NCI-H146 (cell line): ENCODE measurements around the gene NELFB.

Experiments
- DNase-seq: peaks from one replicate; lab custom pipeline; 2025; lab: John Stamatoyannopoulos, UW

NELFB gene

DNA sequence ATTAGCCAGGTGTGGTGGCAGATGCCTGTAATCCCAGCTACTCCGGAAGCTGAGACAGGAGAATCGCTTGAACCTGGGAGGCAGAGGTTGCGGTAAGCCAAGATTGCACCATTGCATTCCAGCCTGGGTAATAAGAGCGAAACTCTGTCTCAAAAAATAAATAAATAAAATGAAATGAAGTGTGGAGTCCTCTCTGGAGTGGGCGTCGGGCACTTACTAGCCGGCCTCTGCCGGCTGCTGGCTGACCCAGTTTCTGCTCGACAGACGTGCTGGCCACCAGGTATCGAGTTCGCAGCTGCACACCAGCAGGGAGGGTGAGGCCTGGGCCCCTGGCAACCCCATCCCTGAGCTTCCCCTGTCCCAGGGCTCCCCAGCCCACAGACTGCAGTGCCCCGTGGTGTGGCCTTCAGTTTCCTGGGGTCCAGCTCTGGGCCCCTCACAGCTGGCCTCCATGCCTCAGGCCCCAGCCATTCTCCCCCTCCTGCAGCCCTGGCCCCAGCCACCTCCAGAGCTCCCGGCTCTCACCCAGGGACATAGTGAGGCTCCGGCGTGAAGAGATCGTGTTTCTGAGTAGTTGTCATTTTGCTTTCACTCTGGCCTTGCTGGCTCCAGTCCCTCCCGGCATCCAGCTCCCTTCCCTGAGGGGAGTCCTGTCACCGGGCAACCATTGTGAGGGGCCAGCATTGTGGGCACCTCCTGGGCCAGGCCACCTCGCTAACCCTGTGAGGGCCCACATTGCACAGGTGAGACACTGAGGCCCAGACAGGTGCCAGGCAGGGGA, 7.8 kb upstream of the NELFB start:
- DNase-seq, result no peak

DNA sequence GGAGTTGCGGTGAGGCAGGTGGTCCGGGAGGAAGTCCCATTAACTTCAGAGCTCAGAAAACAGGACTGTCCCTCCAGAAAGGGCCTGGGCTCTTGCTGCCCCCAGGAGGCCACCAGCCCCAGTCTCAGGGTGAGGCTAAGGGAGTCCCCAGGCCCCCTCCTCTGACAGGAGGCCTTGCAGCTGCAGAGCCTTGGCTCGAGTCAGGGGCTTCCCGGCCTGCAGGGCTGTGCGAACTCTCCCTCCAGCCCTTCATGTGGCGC, 7.3 kb upstream of the NELFB start:
- DNase-seq, result no peak

DNA sequence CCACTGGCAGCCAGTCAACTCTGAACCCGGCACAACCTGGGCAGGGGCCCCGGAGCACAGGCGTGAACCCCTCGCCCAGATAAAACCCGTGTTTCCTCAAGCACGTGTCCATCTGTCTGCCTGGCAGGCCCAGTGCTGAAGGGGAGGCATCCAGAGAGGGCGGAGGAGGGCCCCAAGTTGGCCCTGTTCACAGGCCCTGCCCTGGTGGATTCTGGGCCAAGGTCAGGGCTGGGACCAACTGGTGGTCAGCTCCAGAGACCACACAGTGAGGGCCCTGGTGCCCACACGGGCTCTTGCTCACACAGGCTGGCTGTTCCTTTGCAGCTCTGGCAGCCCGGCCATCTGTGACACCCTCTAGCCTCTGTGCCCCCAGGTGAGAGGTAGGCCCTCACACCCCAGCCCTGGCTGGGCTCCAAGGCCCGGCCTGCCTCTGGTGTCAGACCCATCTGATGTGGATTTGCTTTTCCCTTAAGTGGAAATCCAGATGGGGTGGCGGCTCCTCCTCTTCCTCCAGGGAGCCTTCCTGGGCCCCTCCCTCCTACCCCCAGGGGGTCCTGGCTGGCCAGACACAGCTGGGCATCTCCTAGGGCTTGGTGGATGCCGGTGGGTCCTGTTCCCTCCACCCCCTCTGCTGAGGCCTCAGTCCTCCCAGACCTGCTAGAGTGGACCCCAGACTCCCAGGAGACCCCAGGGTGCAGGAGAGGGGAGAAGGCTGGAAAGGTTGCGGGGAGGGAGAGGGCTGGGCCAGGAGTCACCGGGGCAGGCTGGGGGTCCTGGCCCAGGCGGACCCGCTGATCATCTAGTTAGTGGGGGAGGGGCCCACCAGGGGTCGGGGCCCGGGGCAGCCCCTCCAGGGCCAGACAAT, 4.6 kb upstream of the NELFB start:
- no peak for DNase-seq

DNA sequence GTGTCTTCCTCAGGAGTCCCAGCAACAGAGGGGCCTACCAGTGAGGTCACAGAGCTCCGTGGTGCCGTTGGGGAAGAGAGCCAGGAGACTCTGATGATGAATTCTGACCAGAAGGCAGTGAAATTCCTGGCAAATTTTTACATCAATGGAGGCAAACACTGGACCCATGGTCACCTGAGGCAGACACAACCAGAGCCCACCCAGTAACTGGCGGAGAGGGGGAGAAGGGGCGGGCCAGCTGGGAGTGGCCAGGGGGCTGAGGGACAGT, 4.0 kb upstream of the NELFB start, which contains the start of gene STPG3:
Gene STPG3 (plus strand): TSS at position 93 of the 268 bp plus-strand sequence. CDS start 1 bp downstream, at position 94.
- DNase-seq, result no peak

DNA sequence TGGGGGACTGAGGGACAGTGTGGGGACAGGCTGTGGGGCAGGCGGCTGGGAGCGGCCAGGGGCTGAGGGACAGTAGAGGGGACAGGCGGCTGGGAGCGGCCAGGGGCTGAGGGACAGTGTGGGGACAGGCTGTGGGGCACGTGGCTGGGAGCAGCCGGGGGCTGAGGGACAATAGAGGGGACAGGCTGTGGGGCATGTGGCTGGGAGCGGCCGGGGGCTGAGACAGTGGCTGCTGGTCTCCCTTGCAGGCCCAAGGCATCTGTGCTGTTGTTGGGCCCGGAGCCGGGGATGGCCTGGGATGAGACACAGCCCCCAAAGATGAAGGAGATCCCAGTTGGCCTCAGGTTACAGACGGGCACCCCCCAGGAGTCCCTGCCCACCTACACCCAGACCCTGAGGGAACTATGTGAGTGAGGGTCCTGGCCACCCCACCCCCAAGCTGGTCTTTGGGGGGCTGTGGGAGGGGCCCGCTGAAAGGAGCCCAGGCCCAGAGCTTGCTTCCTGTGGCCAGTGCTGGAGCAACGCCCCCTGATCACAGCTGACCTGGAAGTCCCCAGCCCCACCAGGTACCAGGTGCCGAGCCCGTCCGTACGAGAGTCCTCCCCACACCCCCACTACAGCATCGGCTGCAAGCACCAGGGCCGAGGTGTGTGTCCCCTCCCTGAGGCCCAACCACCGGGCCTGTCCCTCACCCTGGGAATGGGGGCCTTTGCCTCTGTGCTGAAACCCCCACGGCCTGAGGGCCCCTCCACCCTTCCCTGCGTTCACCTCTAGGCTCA, 3.4 kb upstream of the NELFB start:
- DNase-seq, result no peak

DNA sequence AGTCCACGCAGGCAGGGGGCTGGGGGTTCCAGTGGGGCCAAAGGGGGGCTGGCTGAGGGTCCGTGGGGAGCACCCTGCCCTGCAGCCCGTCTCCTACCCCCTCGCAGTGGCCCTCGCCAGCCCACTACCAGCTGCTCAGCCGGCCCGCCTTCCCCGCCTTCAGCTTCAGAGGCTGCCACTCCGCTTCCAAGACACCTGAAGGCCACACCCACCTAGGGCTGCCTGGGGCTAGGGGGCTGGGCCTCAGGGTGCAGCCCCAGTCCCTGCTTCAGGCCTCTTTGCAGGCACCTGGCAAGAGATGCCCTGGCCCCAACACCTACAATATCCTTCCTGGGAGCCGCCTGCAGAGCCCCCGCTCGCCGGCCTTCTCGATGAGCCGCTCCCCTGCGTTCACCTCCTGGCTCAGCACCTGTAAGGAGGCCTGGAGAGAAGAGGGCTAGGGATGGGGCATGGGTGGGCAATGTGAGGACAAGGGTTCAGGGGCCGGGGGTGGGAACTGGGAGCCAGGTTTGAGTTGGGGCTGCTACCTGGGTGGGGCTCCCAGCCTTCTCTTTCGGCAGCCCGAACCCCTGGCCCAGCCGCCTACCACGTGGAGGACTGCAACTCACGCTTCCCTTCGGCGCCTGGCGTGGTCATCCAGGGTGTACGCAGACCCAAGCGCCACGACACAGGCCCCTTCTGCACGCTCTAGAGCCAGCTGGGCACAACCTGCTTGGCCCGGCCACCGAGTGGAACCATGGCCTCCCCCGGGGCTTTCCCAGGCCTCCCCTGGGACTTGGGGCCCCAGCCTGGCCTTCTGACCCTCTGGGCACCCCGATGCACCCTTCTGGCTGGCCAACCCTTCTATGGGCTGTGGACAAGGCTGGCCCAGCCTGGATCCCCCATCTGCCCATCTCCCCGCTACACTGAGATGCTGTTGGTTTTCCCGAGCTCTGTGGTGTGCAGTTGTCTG, 2.3 kb upstream of the NELFB start:
- DNase-seq, result peak; percentile 43

DNA sequence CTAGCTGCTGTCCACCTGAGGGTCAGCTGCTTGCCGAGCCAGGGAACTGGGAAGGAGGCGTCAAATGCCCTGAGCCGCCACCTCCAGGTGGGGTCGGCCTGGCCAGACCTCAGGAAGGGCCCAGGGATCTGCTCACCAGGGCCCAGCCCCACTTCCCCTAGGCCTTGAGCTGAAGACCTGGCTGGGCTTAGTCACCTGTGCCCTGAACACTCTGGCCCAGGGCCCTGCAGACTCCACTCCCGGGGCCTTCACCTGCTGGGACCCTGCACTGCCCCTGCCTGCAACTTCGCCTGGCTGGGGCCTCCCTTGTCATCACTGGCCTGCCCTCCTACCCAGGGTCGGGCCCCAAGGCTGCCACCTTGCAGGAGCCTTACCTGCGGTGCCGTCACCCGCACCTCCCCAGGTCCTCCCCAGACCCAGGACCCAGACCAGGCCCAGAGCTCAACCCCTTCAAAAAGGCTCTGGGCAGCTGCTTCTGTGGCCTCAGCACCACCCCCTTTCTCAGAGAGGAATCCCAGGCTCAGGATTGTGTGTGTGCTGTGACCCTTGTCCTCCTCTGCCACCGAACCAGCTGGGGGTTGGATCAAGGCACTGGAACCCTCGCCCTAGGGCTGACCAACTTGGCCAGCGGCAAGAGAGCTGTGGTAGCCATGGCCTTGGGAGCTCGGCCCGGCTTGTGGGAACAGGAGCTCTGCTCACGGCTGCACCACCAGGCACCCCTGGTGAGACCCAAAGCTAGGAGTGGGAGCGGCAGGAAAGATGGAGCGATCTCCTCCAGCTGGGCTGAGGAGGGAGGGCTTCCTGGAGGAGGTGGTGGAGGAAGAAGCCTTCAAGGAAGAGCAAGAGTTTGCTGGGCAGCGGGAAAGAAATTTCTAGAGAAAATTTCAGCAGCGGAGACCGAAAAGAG, 1.2 kb upstream of the NELFB start:
- peak; percentile 37 for DNase-seq

DNA sequence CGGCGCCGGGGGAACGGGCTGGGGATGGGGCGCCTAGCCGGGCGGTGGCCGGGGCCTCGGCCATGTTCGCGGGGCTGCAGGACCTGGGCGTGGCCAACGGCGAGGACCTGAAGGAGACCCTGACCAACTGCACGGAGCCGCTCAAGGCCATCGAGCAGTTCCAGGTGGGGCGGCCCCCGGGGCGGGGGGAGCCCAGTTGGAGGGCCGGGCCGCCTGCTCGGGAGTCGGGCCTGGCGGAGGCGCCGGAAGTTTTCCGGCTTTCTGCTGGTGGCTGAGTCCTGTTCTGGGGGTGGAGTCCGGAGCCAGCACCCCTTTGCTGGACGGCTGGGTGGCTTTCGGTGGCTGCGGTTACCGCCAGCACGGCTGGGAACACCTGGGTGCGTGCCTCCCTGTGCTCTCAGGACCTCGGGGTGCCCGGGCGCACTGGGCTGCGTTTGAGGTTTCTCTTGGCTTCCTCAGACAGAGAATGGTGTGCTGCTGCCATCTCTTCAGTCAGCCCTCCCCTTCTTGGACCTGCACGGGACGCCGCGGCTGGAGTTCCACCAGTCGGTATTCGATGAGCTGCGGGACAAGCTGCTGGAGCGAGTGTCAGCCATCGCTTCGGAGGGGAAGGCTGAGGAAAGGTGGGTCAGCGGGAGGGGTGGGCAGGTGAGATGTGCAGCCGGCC, 454 bp downstream of the NELFB start:
- peak; percentile 60 for DNase-seq

DNA sequence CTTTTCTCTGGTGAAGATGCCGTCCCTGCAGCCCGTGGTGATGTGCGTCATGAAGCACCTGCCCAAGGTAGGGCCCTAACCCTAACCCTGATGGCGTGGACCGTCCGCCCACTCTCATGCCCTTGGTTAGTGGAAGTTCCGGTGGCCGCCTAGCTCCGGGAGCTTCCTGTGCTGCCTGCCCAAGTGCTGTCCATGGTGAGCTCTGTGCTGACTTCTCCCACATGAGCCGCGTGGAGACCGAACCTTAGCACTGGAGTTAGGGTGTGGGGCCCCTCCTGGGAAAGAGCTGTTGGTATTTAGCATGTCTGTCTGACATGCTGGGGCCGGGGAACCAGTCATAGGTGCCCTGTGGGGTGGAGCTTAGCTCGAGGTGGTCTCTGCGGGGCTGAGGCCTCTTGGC, 1.2 kb downstream of the NELFB start:
- no peak for DNase-seq

DNA sequence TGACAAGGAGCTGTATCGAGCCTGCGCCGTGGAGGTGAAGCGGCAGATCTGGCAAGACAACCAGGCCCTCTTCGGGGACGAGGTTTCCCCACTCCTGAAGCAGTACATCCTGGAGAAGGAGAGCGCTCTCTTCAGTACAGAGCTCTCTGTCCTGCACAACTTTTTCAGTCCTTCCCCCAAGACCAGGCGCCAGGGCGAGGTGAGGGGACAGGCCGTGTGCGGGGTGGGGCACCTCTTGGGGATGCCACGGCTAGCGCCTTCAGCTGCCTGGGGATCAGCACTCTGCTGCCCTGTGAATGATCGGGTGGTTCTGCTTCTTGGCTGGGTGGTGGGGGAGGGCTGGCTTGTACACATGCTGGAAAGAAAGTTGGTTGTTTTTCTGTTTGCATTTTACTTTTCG, 1.7 kb downstream of the NELFB start:
- no peak for DNase-seq

DNA sequence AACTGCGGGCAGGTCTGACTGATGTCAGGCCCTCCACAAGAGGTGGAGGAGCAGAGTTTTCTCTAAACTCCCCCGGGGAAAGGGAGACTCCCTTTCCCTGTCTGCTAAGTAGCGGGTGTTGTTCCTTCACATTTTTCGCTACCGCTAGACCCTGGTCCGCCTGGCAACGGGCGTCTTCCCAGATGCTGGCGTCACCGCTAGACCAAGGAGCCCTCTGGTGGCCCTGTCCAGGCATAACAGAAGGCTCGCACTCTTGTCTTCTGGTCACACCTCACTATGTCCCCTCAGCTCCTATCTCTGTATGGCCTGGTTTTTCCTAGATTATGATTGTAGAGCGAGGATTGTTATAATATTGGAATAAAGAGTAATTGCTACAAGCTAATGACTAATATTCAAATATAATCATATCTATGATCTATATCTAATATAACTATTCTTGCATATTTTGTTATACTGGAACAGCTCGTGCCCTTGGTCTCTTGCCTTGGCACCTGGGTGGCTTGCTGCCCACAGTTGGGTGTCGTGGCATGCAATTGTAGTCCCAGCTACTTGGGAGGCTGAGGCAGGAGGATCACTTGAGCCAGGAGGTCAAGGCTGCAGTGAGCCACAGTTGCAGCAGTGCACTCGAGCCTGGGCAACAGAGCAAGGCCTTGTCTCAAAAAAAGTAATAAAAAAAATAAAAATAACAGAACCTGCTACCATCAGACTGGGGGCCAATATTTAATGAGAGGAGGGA, 7.2 kb downstream of the NELFB start:
- DNase-seq, result peak; percentile 10

DNA sequence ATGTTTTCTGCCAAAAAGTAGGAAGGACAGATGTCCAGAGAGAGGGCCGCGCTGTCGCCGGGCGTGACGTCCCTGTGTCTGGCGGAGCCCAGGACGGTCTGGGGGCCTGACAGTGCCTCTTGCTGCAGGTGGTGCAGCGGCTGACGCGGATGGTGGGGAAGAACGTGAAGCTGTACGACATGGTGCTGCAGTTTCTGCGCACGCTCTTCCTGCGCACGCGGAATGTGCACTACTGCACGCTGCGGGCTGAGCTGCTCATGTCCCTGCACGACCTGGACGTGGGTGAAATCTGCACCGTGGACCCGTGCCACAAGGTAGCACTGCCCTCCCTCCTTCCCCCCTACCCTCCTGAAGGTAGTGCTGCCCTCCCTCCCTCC, 7.8 kb downstream of the NELFB start:
- DNase-seq, result no peak

DNA sequence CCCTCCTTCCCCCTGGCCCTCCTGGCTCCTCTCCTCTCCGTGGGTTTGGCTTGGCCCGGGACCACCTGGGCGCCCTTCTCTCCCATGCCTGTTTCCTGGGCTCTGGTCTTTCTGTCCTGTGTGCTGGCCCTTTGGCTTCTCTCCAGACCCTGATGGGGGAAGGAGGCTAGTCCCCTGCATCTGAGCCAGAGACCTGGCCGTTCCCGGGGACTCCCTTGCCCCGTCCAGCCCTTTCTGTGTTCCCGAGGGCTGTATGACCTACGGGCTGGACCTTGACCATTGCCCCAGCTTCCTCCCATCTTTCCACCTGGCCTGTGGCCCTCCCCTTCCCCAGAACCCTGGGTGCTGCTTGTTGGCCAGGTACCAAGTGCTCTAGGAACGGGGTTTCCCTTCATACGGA, 8.4 kb downstream of the NELFB start:
- no peak for DNase-seq

DNA sequence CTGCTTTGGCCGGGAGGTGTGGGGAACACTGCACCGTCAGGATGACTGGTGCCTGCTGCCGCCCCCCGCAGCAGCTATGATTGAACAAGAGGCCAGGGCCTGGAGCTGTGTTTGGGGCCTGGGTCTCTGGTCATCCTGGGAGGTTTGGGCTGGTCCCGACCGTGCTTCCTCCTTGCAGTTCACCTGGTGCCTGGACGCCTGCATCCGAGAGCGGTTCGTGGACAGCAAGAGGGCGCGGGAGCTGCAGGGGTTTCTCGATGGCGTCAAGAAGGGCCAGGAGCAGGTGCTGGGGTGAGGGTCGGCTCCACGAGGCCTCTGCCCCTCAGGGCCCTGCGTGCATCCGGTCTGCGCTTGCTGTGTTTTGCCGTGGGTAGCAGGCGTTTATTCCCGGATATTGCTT, 8.9 kb downstream of the NELFB start:
- DNase-seq, result no peak

DNA sequence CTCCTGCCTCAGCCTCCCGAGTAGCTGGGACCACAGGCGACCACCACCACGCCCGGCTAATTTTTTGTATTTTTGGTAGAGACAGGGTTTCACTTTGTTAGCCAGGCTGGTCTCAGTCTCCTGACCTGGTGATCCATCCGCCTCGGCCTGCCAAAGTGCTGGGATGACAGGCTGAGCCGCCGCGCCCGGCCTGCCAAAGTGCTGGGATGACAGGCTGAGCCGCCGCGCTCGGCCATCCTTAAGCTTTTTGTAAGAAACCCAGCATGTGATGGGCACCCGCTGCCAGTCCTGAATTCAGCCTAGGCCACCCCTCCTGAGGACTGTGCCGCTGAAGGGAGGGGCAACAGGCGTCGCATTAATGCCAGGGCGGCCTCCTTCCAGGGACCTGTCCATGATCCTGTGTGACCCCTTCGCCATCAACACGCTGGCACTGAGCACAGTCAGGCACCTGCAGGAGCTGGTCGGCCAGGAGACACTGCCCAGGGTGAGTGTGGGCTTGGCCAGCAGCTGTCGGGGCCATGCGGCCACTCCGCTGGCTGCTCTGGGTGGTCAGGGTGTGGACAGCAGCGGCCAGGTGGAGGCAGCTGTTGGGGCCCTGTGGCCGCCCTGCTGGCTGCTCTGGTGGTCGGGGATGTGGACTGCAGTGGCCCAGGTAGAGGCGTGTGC, 10.5 kb downstream of the NELFB start:
- no peak for DNase-seq

DNA sequence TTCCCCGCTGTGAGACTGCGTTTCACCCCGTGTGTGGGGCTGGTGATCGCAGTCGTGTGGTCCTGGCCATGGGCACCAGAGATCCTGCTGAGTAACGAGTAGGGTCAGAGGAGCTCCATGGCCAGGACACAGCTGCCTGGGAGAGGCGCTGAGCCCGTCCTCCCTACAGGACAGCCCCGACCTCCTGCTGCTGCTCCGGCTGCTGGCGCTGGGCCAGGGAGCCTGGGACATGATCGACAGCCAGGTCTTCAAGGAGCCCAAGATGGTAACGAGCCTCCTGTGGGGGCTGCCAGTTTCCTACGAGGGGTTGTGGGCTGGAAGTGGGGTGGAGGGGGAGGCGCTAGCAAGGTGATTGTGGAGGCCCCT, 11.0 kb downstream of the NELFB start:
- DNase-seq, result no peak

DNA sequence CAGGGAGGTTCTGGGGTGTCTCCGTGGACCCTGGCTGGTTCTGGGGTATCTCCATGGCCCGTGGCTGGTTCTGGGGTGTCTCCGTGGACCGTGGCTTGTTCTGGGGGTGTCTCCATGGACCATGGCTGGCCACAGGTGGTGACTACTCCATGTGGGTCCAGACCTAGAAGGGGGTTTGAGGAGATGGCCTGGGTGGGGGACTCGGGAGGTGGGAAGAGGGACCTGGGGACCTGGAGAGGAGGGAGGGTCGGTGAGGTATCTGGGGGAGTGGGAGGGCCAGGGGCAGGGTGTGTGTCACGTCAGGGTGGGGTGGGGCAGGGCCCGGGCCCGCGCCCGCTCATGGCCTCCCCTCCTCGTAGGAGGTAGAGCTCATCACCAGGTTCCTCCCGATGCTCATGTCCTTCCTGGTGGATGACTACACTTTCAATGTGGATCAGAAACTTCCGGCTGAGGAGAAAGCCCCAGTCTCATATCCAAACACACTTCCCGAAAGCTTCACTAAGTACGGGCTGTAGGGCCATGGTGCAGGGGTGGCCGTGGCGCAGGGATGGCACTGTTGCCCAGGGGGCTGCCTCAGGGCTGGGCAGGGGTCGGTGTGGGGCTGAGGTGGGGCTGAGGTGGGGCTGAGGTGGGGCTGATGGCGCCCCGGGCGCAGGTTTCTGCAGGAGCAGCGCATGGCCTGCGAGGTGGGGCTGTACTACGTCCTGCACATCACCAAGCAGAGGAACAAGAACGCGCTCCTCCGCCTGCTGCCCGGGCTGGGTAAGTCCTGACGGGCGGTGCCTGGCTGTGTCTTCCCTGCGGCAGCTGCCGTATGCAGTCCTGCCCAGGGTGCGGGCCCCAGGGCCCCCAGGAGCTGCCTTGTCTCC, 11.7 kb downstream of the NELFB start:
- no peak for DNase-seq

DNA sequence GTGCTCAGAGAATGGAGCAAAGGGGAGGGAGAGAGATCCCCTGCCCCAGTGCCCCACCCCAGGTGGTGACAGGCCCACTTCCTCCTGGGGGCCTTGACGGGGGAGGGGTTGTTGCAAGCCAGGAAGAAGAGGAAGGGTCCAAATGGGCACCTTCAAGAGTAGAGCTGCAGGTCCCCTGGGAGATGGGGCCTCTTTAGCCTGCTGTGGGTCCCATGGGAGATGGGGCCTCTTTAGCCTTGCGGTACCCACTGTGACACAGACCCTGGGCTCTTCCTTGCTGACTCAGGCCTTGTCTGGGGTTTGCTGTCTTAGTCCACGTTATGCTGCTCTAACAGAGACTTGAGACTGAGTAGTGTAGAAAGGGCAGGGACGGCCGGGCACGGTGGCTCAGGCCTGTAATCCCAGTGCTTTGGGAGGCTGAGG, 12.8 kb downstream of the NELFB start:
- no peak for DNase-seq
